Stimulated activated CD4-positive, alpha-beta T cell treated with anti-CD3 and anti-CD28 coated beads, Interleukin-1b, Interleukin-23, amount 100 ng/mL, for 1 hour (primary cell): ENCODE results near the gene SYNPO2.
"Not testable (repeated sequence)": the region's sequence is repeated elsewhere in the genome, so short reads cannot be mapped to it uniquely, and the experiment has no call there.

Experiments
- DNase-seq, 2 donors: peaks; one replicate each; pipeline ENCODE4 v3.0.0-alpha.2; 2020; ENCODE audit warnings: low read depth in 2 of 2

The SYNPO2 gene

DNA sequence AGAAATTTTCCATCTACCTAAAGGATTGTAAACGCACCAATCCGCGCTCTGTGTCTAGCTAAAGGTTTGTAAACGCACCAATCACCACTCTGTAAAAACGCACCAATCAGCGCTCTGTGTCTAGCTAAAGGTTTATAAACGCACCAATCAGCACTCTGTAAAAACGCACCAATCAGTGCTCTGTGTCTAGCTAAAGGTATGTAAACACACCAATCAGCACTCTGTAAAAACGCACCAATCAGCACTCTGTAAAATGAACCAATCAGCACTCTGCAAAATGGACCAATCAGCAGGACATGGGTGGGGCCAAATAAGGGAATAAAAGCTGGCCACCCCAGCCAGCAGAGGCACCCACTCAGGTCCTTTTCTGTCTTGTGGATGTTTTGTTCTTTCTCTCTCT is 10.1 kb upstream of the SYNPO2 start:
- DNase-seq: not testable (repeated sequence)

DNA sequence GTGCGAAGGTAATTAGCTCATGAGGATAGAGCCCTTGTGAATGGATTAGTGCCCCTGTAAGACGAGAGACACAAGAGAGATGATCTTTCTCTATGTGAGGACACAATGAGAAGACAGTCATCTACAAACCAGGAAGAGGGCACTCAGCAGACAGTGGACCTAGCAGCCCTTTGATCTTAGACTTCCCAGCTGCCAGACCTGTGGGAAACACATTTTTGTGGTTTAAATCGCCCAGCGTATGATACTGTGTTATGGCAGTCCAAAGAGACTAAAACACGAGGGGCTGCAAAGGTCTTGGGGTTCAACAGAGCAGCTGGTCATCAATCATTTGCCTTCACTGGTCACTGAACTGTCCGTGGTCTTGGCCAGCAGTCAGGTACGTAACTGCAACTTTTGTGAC is 9.2 kb upstream of the SYNPO2 start:
- no peak for DNase-seq

DNA sequence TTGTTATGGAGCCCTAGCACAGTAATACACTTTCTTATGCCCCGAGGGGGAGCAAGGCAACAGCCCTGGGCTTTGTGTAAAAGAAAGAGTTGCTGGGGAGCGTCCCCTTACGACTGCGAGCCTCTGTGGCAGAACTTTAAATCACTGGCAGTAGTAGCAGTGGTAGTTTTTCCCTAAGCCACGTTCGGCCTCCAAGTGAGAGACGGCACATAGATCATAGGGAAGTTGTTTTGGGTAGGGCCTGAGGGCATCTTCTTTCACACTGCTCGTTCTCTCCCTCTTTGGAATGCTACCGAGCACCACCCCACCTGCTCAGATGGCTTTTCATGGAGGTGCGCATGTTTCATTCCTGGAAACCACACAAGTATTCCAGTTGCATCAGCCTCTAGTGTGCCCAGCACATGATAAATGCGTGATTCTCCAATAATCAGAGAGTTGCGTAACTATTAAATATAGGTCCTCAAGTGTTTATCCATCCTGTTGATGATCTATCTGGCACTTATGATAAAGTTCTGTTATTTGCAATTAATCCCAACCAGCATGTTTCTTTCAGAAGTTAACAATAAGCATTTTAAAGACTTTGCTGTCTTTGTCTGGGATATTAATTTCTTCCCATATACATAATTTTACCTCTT is 7.0 kb upstream of the SYNPO2 start:
- DNase-seq: no peak

DNA sequence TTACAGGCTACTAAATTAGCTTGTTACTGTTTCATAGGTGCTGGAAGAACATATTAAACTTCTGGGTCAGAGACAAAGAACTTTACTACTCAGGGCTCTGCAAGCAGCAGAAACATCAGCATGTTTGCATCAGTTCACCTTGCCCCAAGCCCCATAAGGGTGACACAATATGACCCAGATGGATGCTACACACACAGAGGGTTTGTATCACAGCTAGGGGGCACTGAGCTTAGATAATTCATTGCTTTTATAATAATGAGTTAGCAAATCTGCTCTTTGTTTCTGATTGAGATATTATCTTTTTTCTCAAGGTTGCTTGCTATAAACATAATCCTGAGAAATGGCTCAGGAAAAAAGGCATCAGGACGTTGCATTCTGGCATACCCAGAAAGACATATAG is 4.8 kb upstream of the SYNPO2 start:
- no peak for DNase-seq

DNA sequence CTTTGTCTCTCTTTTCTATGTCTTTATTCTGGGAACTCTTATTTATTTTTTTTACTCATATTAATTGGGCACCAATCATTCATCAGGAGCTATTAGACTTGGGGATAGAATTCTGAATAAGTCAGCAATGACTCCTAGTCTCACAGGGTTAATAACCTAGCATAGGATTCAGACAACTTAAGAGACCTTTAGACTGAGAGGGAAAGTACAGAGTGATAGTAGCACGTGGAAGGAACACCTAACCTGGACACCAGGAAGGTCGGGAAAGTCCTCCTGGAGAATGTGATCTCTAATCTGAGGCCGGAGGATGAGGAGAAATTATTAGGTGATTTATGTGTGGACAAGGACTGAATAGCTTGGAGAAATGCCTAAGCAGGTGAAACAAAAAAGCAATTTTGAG is 3.9 kb upstream of the SYNPO2 start:
- no peak for DNase-seq

DNA sequence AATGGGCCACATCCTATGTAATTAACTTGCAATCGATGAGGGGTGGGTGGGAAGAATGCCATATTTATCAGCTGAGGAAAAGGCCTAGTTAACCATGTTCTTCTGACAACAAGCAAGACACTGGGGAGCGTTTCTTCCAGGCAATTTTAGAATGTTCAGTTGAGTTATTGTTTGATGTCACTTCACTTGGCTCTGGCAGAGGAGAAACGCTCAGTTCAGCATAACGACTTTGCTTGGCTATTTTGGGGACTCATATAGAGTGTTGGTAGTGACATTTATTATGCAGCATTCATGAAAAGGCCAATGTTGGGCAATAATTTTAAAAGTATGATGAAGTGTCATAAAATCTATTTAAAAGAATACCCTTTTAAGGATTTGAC is 648 bp downstream of the SYNPO2 start:
- DNase-seq: no peak

DNA sequence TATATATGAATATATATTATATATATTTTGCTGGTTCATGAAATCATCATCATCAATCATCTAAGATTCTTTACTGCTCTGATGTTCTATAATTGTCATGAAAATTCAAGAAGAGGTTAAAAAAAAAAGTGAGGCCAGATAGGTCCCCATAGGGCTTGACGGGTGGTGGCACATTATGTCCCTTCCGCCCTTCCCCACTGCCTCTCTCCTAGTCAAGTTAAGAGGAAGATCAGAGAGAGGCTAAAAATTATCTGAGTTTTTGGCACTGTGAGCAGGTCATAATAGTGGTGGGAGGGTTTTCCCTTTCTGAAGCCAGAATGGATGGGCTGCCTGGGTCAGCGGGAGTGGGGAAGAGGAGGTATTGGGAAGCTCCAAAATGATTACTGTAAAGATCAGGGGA is 5.4 kb downstream of the SYNPO2 start:
- DNase-seq: no peak

DNA sequence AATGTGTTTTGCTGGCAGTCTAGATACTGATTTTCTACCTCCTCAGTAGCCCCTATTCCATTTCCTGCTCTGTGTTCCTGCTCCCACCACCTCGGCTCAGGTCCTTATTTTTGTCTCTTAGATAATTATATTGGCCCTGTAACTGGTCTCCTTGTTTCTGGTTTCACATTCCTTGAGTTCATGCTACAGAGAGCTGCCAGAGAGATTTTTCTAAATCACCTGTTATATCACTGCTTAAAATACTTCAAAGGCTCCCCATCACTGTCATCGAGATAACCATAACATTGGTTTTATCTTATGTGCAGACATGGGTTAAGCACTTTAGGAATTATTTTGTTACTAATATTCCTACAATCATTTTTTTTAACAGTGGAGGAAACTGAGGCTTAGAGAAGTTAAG is 9.6 kb downstream of the SYNPO2 start:
- DNase-seq: no peak

DNA sequence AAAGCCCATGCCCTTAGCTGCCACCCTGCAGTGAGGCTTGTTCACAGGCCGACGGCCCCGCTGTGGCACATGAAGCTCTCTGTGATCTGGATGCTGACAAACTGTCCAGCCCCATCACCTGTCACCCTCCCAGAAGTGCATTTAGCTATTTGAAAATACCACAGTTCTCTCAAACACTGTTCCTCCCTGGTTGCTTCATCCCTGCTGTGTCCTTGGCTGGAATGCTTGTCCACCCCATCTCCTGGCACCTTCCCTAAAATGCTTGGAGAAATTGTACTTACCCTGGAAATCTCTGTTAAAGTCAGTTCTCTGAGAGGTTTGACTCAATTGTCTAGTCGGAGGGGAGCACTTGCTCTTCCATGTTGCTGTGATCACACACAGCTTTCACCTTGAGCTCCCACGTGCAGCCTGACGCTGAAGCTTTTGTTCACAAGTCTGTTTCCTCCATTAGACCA is 10.1 kb downstream of the SYNPO2 start:
- no peak for DNase-seq

DNA sequence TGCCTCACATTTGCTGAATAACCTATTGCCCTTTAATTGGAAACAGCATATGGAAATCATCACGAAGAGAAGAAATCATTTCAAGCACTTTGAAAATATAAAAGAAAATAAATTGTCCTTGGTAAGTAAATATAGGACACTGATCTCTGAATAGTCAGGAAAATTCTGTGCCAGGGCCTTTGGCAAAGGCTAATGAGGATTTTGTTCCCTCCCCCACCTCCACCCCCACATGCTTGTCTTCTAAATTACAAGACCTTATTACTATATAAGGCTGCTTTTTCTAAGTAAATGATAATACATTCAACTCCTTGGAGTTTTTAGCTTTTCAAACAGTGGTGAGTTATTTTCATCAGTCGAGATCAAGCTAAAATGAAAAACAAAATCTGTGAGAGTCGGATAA is 15.8 kb downstream of the SYNPO2 start:
- no peak for DNase-seq

DNA sequence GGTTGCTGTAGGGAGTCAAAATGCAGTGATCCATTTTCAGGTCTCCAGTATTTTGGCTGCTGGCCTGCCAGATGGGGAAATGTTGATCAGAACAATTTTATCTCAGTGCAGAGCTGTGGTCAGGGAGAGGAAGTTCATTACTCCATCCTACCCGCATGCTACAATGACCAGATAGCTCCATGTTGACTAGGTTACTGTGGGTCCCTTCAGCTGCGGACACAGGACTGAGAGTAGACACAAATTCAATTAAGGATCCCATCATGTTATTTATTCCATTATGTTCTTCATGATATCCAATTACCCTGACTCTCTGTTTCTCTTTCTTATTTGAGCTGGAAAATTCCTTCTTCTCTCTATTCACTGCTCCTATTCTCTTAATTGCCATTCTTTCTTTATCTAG is 16.3 kb downstream of the SYNPO2 start:
- DNase-seq: no peak

DNA sequence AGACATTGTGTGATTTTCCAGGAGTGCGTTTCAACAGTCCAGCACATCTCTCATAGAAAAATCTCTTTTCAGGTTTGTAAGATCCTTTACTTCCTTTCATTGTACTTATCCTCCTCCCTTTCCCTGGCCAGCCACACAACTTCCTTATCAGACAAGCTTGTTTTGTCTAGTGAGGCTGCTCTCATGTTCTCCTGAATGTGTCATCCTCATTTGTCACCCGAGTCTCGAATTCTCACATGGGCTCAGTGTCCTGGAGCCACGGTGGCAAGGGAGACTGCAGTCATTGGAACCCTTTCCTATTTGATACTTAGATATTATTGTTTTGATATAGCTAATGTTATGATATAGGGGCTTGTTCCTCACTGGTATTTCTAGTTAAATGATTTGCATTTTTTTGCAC is 16.9 kb downstream of the SYNPO2 start:
- no peak for DNase-seq

DNA sequence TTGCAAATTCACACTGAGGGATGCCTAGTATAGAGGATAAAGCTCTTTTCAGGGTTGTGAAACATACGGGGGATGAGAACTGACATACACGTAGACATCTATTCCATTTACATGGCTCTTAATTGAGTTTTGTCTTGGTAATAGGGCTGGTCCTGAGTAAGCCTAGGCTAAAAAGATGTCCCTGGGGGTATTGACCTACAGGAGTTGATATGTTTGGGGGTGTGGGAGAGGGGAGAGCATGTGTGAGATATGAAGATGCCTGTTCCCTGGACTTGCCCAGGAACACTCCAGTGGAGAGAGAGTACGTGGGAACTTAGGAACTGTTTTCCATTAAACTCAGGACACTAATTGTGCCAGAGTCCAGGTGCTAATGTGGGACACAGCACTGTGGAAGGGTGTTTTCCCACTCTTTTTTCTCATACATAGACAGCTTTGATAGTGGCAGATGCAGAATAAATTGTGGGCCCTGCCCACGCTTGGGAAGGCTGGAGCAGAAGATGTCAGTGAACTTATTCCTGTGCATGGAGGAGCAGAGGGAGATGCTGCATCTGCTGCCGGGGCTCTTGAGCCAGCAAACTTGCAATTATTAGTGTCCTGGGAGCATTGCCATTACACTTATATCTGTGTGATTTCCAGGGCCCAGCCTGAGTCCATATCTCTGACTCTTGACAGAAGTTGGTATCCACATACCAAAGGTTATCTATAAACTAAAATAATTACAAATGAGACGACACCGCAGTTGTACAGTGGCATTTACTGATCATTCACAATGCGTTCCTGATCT is 20.7 kb downstream of the SYNPO2 start:
- no peak for DNase-seq

DNA sequence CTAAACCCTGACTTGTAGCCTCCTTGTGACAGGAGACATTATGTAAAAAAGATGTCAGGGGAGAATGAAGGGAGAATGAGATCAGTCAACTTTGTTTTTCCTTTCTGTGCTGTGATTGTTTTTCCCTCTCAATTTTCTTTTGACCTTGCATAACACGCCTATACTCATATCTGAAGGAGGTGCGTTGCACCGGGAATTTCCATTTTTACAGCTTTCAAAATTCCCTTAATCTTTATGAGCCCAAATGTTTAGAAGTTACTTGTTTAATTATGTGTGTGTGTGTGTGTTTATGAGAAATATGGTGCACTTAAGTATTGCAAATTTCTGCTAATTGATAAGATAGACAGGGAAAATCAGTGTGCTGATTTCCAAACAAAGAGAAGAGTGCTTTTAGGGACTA is 21.6 kb downstream of the SYNPO2 start:
- no peak for DNase-seq

DNA sequence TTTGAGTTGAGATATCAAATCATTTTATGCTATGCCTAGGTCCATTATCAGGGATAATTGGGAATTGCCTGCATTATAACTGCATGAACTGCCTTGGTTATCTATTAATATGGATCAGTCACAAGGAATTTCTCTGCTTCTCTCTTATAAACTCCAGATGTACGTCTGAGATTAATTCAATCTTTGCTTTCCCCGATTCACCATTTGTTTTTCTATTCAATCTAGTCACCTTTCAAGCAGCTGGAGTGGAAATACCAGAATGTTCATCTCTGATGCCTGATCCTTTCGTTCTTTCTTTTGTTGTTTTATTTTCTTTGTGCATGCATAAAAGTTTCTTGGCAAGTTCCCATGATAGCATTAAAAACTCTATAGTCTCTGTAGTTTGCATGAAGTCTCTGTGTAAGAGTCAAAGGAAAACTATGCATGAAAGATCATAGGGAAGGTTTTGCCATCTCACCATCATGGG is 22.6 kb downstream of the SYNPO2 start:
- no peak for DNase-seq

DNA sequence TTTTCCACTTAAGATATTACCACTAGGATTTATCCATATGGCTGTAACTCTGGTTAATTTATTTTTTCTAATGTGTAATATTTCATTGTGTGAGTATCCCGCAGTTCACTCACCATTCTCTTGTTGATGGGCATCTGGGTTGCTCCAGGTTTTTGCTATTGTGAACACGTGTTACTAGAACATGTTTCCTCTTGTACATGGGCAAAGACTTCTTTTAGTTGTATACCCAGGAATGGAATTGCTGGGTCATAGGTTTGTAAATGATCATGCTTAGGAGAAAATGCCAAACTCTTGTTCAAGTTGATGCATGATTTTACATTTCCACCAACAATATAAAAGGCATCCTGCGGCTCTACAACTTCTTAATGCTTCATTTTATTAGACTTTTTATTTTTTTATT is 26.8 kb downstream of the SYNPO2 start:
- DNase-seq: no peak

DNA sequence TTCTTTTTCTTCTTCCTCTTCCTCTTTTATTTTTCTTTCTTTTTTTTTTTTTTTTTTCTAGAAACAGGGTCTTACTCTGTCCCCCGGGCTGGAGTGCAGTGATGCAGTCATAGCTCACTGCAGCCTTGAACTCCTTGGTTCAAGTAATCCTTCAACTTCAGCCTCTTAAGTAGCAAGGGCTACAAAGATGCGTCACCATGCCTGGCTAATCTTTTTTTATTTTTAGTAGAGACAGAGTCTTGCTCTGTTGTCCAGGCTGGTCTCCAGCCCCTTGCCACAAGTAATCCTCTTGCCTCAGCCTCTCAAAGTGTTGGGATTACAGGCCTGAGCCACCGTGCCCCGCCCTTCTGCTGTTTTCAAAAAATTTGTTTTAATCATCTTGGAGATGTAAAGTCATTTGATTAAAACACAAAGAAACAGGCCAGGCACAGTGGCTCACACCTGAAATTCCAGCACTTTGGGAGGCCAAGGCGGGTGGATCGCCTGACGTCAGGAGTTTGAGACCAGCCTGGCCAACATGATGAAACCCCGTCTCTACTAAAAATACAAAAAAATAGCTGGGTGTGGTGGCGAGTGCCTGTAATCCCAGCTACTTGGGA is 28.1 kb downstream of the SYNPO2 start:
- DNase-seq: no peak

DNA sequence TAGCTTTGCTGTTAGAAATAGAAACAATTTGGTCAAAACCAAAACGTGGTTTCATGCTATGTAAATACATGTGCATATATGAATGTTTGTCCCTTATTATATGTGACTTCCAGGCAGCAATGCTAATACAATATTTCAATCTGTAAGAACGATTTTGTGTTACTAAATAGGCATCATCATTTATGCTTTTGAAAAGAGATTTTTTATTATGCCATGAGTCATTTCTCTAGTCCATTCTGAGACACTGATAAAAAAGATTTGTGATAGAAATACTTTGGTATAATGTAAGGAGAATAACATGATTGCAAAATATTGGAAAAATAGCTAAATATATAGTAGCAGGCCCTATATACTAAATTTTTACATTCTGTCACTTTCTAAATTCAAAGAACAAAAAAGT is 28.9 kb downstream of the SYNPO2 start:
- no peak for DNase-seq

DNA sequence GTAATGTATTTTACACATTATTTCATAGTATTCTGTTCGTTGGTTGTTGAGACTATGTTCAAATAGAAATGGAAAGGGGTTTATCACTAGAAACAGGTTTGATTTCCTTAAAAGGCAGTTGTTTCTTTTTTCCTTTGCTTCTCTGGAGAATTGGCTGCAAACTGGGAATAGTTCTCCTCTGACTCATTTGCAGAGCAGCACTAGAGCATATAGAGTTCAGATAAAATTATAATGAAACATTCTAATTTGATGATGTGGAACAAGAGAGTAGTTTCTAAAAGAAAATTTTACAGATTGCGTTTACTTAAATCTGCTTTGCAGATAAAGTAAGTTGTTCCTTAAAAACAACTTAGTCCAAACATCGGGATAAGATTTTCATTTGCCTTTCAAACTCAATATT is 29.7 kb downstream of the SYNPO2 start:
- DNase-seq: no peak

DNA sequence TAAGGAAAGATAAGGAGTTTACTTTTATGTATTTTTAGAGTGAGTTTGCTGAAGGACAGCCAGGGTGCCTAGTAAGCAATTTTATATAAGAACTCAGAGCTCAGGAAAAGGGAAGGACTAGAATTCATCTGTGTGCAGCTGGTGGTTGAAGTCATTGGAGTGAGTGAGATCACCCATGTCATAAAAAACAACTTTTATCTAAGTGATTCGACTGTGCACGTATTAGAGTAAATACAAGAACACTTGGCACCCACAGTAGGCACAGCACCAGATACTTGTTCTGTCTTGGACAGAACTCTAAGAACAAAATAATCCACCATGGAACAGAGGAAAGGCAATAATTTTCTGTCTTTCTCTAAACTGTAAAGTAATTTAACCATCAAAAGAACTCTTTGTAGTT is 31.6 kb downstream of the SYNPO2 start:
- DNase-seq: no peak

DNA sequence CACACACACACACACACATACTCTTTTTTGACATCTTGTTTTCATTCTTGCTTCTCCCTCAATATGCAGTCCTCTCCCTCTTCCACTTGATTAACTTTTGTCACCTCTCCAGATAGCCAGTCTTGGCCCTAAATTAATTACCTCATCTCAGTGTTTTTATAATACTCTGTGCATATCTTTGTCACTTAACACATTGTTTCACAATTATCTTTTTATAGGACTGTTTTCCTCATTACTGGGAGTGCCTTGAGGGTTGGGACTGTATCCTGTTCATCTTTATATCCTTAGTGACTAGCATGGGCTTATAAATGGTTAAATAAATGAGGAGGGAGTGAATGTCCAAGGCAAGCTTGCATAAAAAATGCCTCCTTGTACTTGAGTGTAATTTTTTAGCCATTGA is 33.1 kb downstream of the SYNPO2 start:
- no peak for DNase-seq

DNA sequence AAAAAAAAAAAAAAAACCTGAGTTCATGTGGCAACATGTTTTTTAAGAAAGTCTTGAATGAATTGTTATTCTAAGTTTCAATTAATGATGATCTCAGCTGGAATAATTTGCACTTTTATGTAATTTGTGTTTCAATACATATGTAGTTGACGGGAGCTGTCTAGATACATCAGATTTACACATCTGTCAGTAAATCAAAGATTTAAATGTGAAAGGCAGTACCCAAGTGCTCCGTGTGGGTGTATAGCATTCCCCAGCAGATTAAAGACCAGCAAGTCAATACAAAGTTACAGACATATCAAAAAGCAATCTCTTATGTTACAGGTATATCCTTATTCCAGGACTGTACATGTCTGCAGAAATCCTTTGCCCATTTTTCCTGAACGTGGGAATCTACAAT is 35.2 kb downstream of the SYNPO2 start:
- DNase-seq: no peak

DNA sequence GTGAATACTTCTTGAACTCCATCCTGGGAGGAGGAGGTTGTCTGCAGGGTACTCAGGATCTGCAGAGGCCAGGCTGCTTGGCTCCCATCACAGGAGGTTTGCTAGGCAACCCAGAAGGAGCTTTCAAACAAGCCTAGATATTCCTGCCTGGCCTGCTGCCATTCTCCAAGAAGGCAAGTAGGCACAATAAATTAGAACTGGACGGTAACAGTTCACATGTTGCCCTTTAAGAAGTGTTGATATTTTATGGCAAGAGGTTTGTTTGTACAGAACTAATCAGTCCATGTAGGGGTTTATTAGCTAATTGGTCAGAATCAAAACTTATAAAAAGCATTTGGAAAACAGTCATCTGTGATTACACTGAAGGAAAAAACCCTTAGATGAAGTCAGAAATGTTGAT is 39.3 kb downstream of the SYNPO2 start:
- no peak for DNase-seq
